Lower leg skin (tissue), 4 donors: ENCODE measurements around the gene AURKAIP1. TPM values are rescaled to one million over a fixed set of nuclear protein-coding genes. Genes with fewer than 3 reads are reported as not detected.

Experiments
- DNase-seq, 2 donors: peaks; one replicate each; pipeline ENCODE4 v3.0.0-alpha.2; 2019; ENCODE audit warnings: low spot score in 2 of 2
- H3K4me3 ChIP-seq: fragments of 200-600 bp; sonication (generic); 2 replicates; pipeline ENCODE4 v1.5.1; 2017; ENCODE audit warnings: mild to moderate bottlenecking, low read depth; ENCODE audit not compliant: poor library complexity, severe bottlenecking
- CTCF ChIP-seq, 3 donors: fragments of 450-650 bp; IDR thresholded peaks; one replicate each; pipeline ENCODE4 v1.5.1; 2016; ENCODE audit warnings: antibody characterized with exemption in 3 of 3, mild to moderate bottlenecking in 3 of 3, moderate library complexity in 2 of 3
- POLR2A ChIP-seq, 2 donors: fragments of 450-650 bp; IDR thresholded peaks; one replicate each; pipeline ENCODE4 v1.6.1; 2016 to 2017; ENCODE audit warnings: antibody characterized with exemption in 2 of 2, mild to moderate bottlenecking in 1 of 2, moderate library complexity in 1 of 2
- WGBS, 2 donors: methylation state at CpG; one replicate each; pipeline ENCODE4 v1.1.5; 2018; 5-methylcytosine and 5-hydroxymethylcytosine counted together
- intact Hi-C: fragments of 100-400 bp; cut with DNase I; formaldehyde crosslinking; loops from one replicate; pipeline ENCODE4 v1.15.0; 2023; ENCODE audit warnings: low total_unique reads
- total RNA-seq, 4 donors: library from RNA; depleted of rRNA; stranded (reverse); fragments of >200 nt; gene quantifications; one replicate each; pipeline ENCODE4 v1.1.0, GENCODE V29; 2016

AURKAIP1 gene
- total RNA-seq, result 100 to 1,000 TPM in 3 of 4 donors, 10 to 100 TPM in 1; 97.3 to 140 (median 114) TPM

GRCh38 chr1:1374929-1375662 lies at the start of gene AURKAIP1:
Gene AURKAIP1 (minus strand): TSS chr1:1375207. CDS start chr1:1374756, 451 bp downstream.
- no peak for TF ChIP-seq POLR2A (IDR thresholded peaks at IDR 0.05)
- no peak for TF ChIP-seq CTCF (IDR thresholded peaks at IDR 0.05)
- intact Hi-C loops, result no loop called here
- H3K4me3 ChIP-seq, result peak within 1 kb of the TSS; percentile 92
- peak; percentile 99 for DNase-seq
- WGBS, 2 donors, result 0% methylated on average over 44 to 62 of the region's 85 CpGs

- intact Hi-C loops, result no loop called here
- no peak overlapping the region for H3K4me3 ChIP-seq
- DNase-seq, result no peak
- WGBS, 2 donors, result 75 to 88% methylated on average over 15 of the region's 15 CpGs
- no peak for TF ChIP-seq POLR2A (IDR thresholded peaks at IDR 0.05)
- no peak for TF ChIP-seq CTCF (IDR thresholded peaks at IDR 0.05)
These were observed 49.7 kb upstream of the AURKAIP1 start for GRCh38 chr1:1424707-1425106.

DNA sequence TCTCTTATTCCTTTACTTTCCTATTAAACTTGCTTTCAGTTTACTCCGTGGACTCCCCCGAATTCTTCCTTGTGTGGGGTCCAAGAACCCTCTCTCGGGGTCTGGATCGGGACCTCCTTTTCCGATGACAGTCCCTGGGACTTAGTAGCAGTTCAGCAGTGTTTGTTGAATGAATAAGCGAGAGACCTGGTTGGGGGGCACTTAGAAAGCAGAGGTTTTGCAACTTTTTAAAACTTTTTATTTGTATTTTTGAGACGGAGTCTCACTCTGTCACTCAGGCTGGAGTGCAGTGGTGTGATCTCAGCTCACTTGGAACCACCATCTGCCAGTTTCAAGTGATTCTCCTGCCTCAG lies 48.2 kb upstream of the AURKAIP1 start:
- no peak for DNase-seq
- no peak overlapping the region for H3K4me3 ChIP-seq
- intact Hi-C loops, result no loop called here
- TF ChIP-seq POLR2A (IDR thresholded peaks at IDR 0.05) (no peak), CTCF (IDR thresholded peaks at IDR 0.05) (no peak)
- 79 to 87% methylated on average over 7 of the region's 7 CpGs for WGBS, 2 donors

DNA sequence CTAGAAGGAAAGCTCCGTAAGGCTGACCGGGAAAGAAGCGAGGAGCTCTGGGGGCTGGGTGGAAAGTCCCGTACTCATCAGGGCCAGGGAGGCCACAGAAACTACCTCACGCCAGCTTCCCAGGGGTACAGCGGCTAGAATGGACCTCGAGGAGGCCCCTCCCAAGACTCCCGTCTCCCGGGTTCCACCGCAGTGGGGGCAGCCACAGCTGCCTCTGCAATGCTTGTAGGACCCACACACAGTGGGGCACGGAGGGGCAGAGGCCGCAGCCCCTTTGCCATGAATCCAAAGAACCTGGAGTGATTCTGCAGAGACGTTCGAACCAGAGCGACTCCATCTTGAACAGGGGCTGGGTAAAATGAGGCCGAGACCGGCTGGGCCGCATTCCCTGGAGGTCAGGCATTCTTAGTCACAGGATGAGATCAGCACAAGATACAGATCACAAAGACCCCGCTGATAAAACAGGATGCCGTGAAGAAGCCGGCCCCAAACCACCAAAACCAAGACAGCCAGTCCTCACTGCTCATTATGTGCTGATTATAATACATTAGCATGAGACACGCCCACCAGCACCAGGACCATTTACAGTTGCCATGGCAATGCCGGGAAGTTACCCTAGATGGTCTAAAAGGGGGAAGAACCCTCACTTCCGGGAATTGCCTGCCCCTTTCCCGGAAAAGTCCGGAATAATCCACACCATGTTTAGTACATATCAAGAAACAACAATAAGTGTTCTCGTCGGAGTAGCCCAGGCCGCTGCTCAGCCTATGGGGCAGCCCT lies 47.6 kb upstream of the AURKAIP1 start:
- WGBS, 2 donors, result 69 to 71% methylated on average over 29 of the region's 29 CpGs
- TF ChIP-seq POLR2A (IDR thresholded peaks at IDR 0.05), result no peak
- no peak for TF ChIP-seq CTCF (IDR thresholded peaks at IDR 0.05)
- H3K4me3 ChIP-seq, result no peak overlapping the region
- intact Hi-C loops, result no loop called here
- DNase-seq, result no peak

GRCh38 chr1:1421907-1422464 lies 47.0 kb upstream of the AURKAIP1 start:
- no peak for TF ChIP-seq POLR2A (IDR thresholded peaks at IDR 0.05)
- TF ChIP-seq CTCF (IDR thresholded peaks at IDR 0.05), result no peak
- H3K4me3 ChIP-seq, result no peak overlapping the region
- no peak for DNase-seq
- WGBS, 2 donors, result 81 to 90% methylated on average over 7 of the region's 7 CpGs
- intact Hi-C loops, result no loop called here
